GM21717 (cell line): Measurements from ENCODE around the gene POLRMT.
"Not testable (repeated sequence)": the region's sequence is repeated elsewhere in the genome, so short reads cannot be mapped to it uniquely, and the experiment has no call there.

Experiments used
- ATAC-seq: cut with Tn5 transposase; IDR thresholded peaks from one replicate; pipeline ENCODE4 v1.9.1; 2021; ENCODE audit warnings: mild to moderate bottlenecking, moderate library complexity; ENCODE audit not compliant: unreplicated experiment

POLRMT gene

GRCh38 chr19:615619-616018 lies 17.7 kb downstream of the POLRMT start:
- no peak for ATAC-seq

GRCh38 chr19:613732-614567 lies 19.4 kb downstream of the POLRMT start:
- ATAC-seq: no peak

GRCh38 chr19:612941-613340 lies 20.4 kb downstream of the POLRMT start:
- ATAC-seq: no peak

- ATAC-seq: no peak
Observed at GRCh38 chr19:611481-611868, 21.9 kb downstream of the POLRMT start.

GRCh38 chr19:610801-611480 lies 22.4 kb downstream of the POLRMT start:
- no peak for ATAC-seq

GRCh38 chr19:610071-610800 lies 23.1 kb downstream of the POLRMT start:
- no peak for ATAC-seq

GRCh38 chr19:609004-609346 lies 24.4 kb downstream of the POLRMT start:
- ATAC-seq: no peak

GRCh38 chr19:608155-609003 lies 25.0 kb downstream of the POLRMT start:
- no peak for ATAC-seq

GRCh38 chr19:607301-608154 lies 25.8 kb downstream of the POLRMT start:
- ATAC-seq: no peak

- not testable (repeated sequence) for ATAC-seq
Observed at GRCh38 chr19:605061-605971, 28.0 kb downstream of the POLRMT start.

GRCh38 chr19:604355-604754 lies 29.0 kb downstream of the POLRMT start:
- ATAC-seq: no peak

- ATAC-seq: not testable (repeated sequence)
Observed at GRCh38 chr19:603779-604178, 29.6 kb downstream of the POLRMT start.

GRCh38 chr19:603302-603639 lies 30.1 kb downstream of the POLRMT start:
- ATAC-seq: not testable (repeated sequence)

- ATAC-seq: no peak
Observed at GRCh38 chr19:602391-603301, 30.7 kb downstream of the POLRMT start.

GRCh38 chr19:601790-602189 lies 31.5 kb downstream of the POLRMT start:
- no peak for ATAC-seq

- no peak for ATAC-seq
Observed at GRCh38 chr19:601310-601709, 32.0 kb downstream of the POLRMT start.

GRCh38 chr19:597406-598315 lies 35.7 kb downstream of the POLRMT start:
- no peak for ATAC-seq
